Natural killer cell (primary cell): Measurements from ENCODE around the gene LSAMP. TPM values are rescaled to one million over a fixed set of nuclear protein-coding genes. Genes with fewer than 3 reads are reported as not detected.

Experiments used
- ATAC-seq, 3 donors: fragments of 150-1000 bp in 2 of 3; fragments of 200-7000 bp in 1 of 3; cut with Tn5 transposase; 1 replicate in 1 of 3; 2 replicates in 2 of 3; pipeline ENCODE4 v1.10.0; 2021; ENCODE audit warnings: mild to moderate bottlenecking in 2 of 3, moderate library complexity in 2 of 3
- DNase-seq, 2 donors: peaks; one replicate each; pipeline versions ENCODE4 v3.0.0 to v3.0.0-alpha.2; 2013 to 2021; ENCODE audit warnings: mixed read lengths in 1 of 2
- H3K27ac ChIP-seq: one replicate; pipeline ENCODE4 v1.5.1; 2013; ENCODE audit warnings: mild to moderate bottlenecking, low read length
- H3K27me3 ChIP-seq: one replicate; pipeline ENCODE4 v1.6.1; 2013; ENCODE audit warnings: low read length; ENCODE audit not compliant: control insufficient read depth, insufficient read depth
- H3K36me3 ChIP-seq: one replicate; pipeline ENCODE4 v1.6.1; 2013; ENCODE audit warnings: low read length; ENCODE audit not compliant: control insufficient read depth, insufficient read depth
- H3K4me1 ChIP-seq: one replicate; pipeline ENCODE4 v1.6.1; 2013; ENCODE audit warnings: low read length; ENCODE audit not compliant: control insufficient read depth, insufficient read depth
- H3K4me3 ChIP-seq: one replicate; pipeline ENCODE4 v1.5.1; 2013; ENCODE audit warnings: low read length
- H3K9me3 ChIP-seq: one replicate; pipeline ENCODE4 v1.6.1; 2013; ENCODE audit warnings: low read length; ENCODE audit not compliant: control insufficient read depth, insufficient read depth
- H3K27ac Mint-ChIP-seq, 2 donors: one replicate each; pipeline ENCODE4 v1.8.0; 2022; ENCODE audit warnings: mild to moderate bottlenecking in 2 of 2, mixed read lengths in 2 of 2, moderate library complexity in 1 of 2
- H3K27me3 Mint-ChIP-seq, 2 donors: one replicate each; pipeline ENCODE4 v1.8.0; 2022; ENCODE audit warnings: low read depth in 2 of 2, mixed read lengths in 2 of 2
- H3K36me3 Mint-ChIP-seq: one replicate; pipeline ENCODE4 v1.8.0; 2022; ENCODE audit warnings: mixed read lengths
- H3K4me1 Mint-ChIP-seq, 2 donors: one replicate each; pipeline ENCODE4 v1.8.0; 2022; ENCODE audit warnings: mixed read lengths in 2 of 2
- H3K4me3 Mint-ChIP-seq: one replicate; pipeline ENCODE4 v1.8.0; 2022; ENCODE audit warnings: mild to moderate bottlenecking, moderate library complexity, mixed read lengths
- H3K9me3 Mint-ChIP-seq, 2 donors: one replicate each; pipeline ENCODE4 v1.8.0; 2022; ENCODE audit warnings: mixed read lengths in 2 of 2
- CTCF ChIP-seq: fragments of 200-600 bp; IDR thresholded peaks from one replicate; pipeline ENCODE4 v1.8.0; 2022; ENCODE audit warnings: antibody characterized with exemption
- WGBS: methylation state at CpG from one replicate; pipeline ENCODE4 v1.1.7; 2013; ENCODE audit warnings: missing lambda C conversion rate; ENCODE audit not compliant: insufficient coverage; 5-methylcytosine and 5-hydroxymethylcytosine counted together
- intact Hi-C: fragments of 100-400 bp; cut with micrococcal nuclease; formaldehyde crosslinking; loops from one replicate; pipeline ENCODE4 v1.14.2; 2022
- total RNA-seq, 4 donors: library from RNA; stranded (reverse); fragments of 120-200 nt in 1 of 4; gene quantifications; one replicate each; pipeline versions ENCODE4 v1.2.3 to v1.2.4, GENCODE V29; 2013 to 2022

The LSAMP gene
- total RNA-seq, 3 donors from 2014 or later (not counting 1 experiment from before 2014, with no cell fraction given), result not detected

- Histone ChIP-seq H3K9me3 (no peaks in the 10 kb centered on the region), H3K4me1 (no peaks in the 10 kb centered on the region), H3K27me3 (no peaks in the 10 kb centered on the region), H3K4me3 (no peak overlapping the region), H3K36me3 (no peaks in the 10 kb centered on the region), H3K27ac (no peak overlapping the region)
- no peak overlapping the region for H3K27ac Mint-ChIP-seq
- H3K9me3 Mint-ChIP-seq, result peaks cover 7 to 9% of the 10 kb centered on the region in 2 donors
- intact Hi-C loops, result no loop called here
- TF ChIP-seq CTCF, result no peak
- H3K27me3 Mint-ChIP-seq, result no peaks in the 10 kb centered on the region
- no peaks in the 10 kb centered on the region for H3K36me3 Mint-ChIP-seq
- no peak overlapping the region for H3K4me3 Mint-ChIP-seq
- 73% methylated on average over 1 of the region's 3 CpGs for whole genome bisulfite sequencing
- no peaks in the 10 kb centered on the region for H3K4me1 Mint-ChIP-seq
- no peak for DNase-seq
- no peak for ATAC-seq
These were observed 326.7 kb downstream of the LSAMP start for GRCh38 chr3:116118475-116119169.

- ATAC-seq, result no peak
- H3K4me3 ChIP-seq, result no peak overlapping the region
- no peaks in the 10 kb centered on the region for H3K36me3 ChIP-seq
- no peak for TF ChIP-seq CTCF
- H3K9me3 ChIP-seq, result no peaks in the 10 kb centered on the region
- intact Hi-C loops, result no loop called here
- no peaks in the 10 kb centered on the region for H3K36me3 Mint-ChIP-seq
- peaks cover 4 to 5% of the 10 kb centered on the region in 2 donors for H3K9me3 Mint-ChIP-seq
- no peak overlapping the region for H3K27ac ChIP-seq
- DNase-seq, result no peak
- no peak overlapping the region for H3K27ac Mint-ChIP-seq
- no CpG with 5 or more reads among the region's 1 CpG for WGBS
- H3K4me1 ChIP-seq, result no peaks in the 10 kb centered on the region
- no peaks in the 10 kb centered on the region for H3K4me1 Mint-ChIP-seq
- H3K27me3 ChIP-seq, result no peaks in the 10 kb centered on the region
- H3K4me3 Mint-ChIP-seq, result no peak overlapping the region
- no peaks in the 10 kb centered on the region for H3K27me3 Mint-ChIP-seq
These were observed 330.7 kb downstream of the LSAMP start for GRCh38 chr3:116114586-116114985.

- intact Hi-C loops, result no loop called here
- Histone ChIP-seq H3K27ac (no peak overlapping the region), H3K9me3 (no peaks in the 10 kb centered on the region), H3K4me3 (no peak overlapping the region), H3K27me3 (no peaks in the 10 kb centered on the region), H3K4me1 (no peaks in the 10 kb centered on the region), H3K36me3 (no peaks in the 10 kb centered on the region)
- no peak for TF ChIP-seq CTCF
- H3K4me1 Mint-ChIP-seq, result no peaks in the 10 kb centered on the region
- no peaks in the 10 kb centered on the region for H3K27me3 Mint-ChIP-seq
- H3K27ac Mint-ChIP-seq, result no peak overlapping the region
- H3K9me3 Mint-ChIP-seq, result no peaks in the 10 kb centered on the region
- WGBS, result 85% methylated on average over 1 of the region's 2 CpGs
- no peak overlapping the region for H3K4me3 Mint-ChIP-seq
- DNase-seq (no peak), ATAC-seq (no peak)
- no peaks in the 10 kb centered on the region for H3K36me3 Mint-ChIP-seq
These were observed 332.6 kb downstream of the LSAMP start for GRCh38 chr3:116112696-116113095.

GRCh38 chr3:116111765-116112164, 333.5 kb downstream of the LSAMP start:
- Histone ChIP-seq H3K27me3 (no peaks in the 10 kb centered on the region), H3K9me3 (peaks cover 2% of the 10 kb centered on the region), H3K36me3 (no peaks in the 10 kb centered on the region), H3K27ac (no peak overlapping the region), H3K4me3 (no peak overlapping the region), H3K4me1 (no peaks in the 10 kb centered on the region)
- no peaks in the 10 kb centered on the region for H3K9me3 Mint-ChIP-seq
- DNase-seq, result no peak
- H3K36me3 Mint-ChIP-seq, result no peaks in the 10 kb centered on the region
- no peak for ATAC-seq
- no peak for TF ChIP-seq CTCF
- no peak overlapping the region for H3K27ac Mint-ChIP-seq
- intact Hi-C loops, result no loop called here
- no peaks in the 10 kb centered on the region for H3K27me3 Mint-ChIP-seq
- no peaks in the 10 kb centered on the region for H3K4me1 Mint-ChIP-seq
- no peak overlapping the region for H3K4me3 Mint-ChIP-seq
